ENCODE results near the gene LIPT2. TPM values are rescaled to one million over a fixed set of nuclear protein-coding genes. Genes with fewer than 3 reads are reported as not detected.

Gene LIPT2
- total RNA-seq, 2 experiments from 2014 or later = 10.7 to 10.9 TPM

DNA sequence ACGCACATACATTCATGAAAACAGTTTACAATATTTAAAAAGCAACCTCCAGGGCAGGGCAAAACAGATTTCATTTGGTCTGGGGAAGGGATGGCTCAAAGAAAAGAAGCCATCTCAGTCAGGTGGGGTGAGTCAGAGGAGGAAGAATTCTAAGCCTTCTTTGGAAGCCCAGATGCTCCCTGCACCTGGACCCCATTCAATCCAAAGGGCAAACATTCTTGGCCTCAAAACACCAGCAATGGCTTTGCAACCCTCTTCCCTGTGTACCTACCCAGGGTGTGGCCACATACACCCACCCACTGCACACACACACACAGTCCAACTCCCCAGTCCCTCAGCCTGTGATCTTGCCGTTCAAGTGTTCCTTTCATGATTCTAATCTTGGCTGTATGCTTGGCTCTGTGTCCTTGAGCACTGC is 28.2 kb downstream of the LIPT2 start:
- no peaks in the 10 kb centered on the region for H3K9me3 ChIP-seq (ENCODE audit: control insufficient read depth in 1 of 2, insufficient read depth in 1 of 2, low read length in 2 of 2)
- H3K9me3 Mint-ChIP-seq = no peaks in the 10 kb centered on the region
- intact Hi-C loops (cut with DNase I, micrococcal nuclease) = no loop called here
- H3K4me3 ChIP-seq (ENCODE audit: low read length) = no peak overlapping the region
- POLR2A ChIA-PET = no interaction called here
- no peaks in the 10 kb centered on the region for H3K4me1 Mint-ChIP-seq (ENCODE audit: low read depth)
- H3K27ac Mint-ChIP-seq = no peak overlapping the region
- H3K27me3 ChIP-seq (ENCODE audit: control insufficient read depth in 1 of 2, insufficient read depth in 2 of 2, low read length in 2 of 2) = peaks cover 16 to 33% of the 10 kb centered on the region in 2 experiments
- TF ChIP-seq, protein P1, sequence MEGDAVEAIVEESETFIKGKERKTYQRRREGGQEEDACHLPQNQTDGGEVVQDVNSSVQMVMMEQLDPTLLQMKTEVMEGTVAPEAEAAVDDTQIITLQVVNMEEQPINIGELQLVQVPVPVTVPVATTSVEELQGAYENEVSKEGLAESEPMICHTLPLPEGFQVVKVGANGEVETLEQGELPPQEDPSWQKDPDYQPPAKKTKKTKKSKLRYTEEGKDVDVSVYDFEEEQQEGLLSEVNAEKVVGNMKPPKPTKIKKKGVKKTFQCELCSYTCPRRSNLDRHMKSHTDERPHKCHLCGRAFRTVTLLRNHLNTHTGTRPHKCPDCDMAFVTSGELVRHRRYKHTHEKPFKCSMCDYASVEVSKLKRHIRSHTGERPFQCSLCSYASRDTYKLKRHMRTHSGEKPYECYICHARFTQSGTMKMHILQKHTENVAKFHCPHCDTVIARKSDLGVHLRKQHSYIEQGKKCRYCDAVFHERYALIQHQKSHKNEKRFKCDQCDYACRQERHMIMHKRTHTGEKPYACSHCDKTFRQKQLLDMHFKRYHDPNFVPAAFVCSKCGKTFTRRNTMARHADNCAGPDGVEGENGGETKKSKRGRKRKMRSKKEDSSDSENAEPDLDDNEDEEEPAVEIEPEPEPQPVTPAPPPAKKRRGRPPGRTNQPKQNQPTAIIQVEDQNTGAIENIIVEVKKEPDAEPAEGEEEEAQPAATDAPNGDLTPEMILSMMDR (IDR thresholded peaks at IDR 0.05) = no peak
- H3K36me3 ChIP-seq (ENCODE audit: insufficient read depth, low read length) = no peaks in the 10 kb centered on the region
- no peak overlapping the region for H3K27ac ChIP-seq (ENCODE audit: low read depth in 1 of 2, low read length in 2 of 2)
- DNase-seq (no peak), ATAC-seq (ENCODE audit: poor library complexity) (no peak)
- CTCF ChIA-PET = no interaction called here
- no peak overlapping the region for H3K4me3 Mint-ChIP-seq
- no peaks in the 10 kb centered on the region for H3K36me3 Mint-ChIP-seq (ENCODE audit: low read depth)
- H3K4me1 ChIP-seq (ENCODE audit: insufficient read depth, low read length) = peaks cover 6% of the 10 kb centered on the region
- peaks cover 37% of the 10 kb centered on the region for H3K27me3 Mint-ChIP-seq

DNA sequence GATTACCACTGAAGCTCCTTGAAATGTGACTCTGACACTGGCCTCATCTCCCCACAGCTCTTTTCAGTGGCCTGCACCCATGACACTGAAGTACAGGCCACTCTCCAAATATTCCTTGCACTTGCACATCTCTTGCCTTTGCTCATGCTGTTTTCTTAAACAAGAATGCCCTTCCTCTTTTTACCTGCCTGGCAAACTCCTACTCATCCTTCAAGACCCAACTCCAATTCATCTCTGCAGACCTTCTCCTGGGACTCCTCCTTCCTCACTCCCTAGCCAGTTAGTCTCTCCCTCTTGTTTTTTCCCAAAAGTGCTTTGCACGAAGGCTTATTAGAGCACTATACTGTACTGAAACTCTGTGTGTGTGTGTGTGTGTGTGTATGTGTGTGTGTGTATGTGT is 28.8 kb downstream of the LIPT2 start:
- H3K9me3 Mint-ChIP-seq = no peaks in the 10 kb centered on the region
- no peak for ATAC-seq (ENCODE audit: poor library complexity)

DNA sequence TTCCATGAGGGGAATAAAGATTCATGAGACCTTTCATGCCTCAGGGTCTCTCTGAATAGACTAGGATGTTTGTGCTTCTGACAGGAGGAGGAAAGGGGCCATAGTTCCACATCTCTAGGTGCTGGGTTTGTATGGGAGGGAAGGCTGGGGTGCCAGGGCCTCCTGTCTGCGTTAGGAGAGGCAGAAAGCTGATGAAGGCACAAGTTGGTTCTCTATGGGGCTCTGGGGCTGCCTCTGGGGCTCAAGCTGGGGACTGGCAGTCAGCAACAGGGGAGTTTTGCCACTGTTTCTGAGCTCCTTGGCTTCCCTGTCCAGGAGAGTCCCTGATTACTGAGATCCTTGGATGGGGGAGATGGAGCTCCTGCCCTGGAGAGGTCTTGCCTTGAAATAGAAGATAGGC is 30.3 kb downstream of the LIPT2 start:
- peaks cover 16 to 25% of the 10 kb centered on the region in 2 experiments for H3K27me3 ChIP-seq (ENCODE audit: control insufficient read depth in 1 of 2, insufficient read depth in 2 of 2, low read length in 2 of 2)
- ATAC-seq (ENCODE audit: poor library complexity) = no peak
- TF ChIP-seq, protein P1 (IDR thresholded peaks at IDR 0.05) = no peak
- POLR2A ChIA-PET = interaction anchor here (1.3 kb wide), 1 partner anchor 30 kb away, joined by 3 read pairs; the partner anchor contains the start of gene LIPT2
- Mint-ChIP-seq H3K9me3 (no peaks in the 10 kb centered on the region), H3K36me3 (ENCODE audit: low read depth) (no peaks in the 10 kb centered on the region), H3K4me3 (no peak overlapping the region), H3K27ac (no peak overlapping the region), H3K4me1 (ENCODE audit: low read depth) (no peaks in the 10 kb centered on the region), H3K27me3 (peaks cover 31% of the 10 kb centered on the region)
- no peaks in the 10 kb centered on the region for H3K9me3 ChIP-seq (ENCODE audit: control insufficient read depth in 1 of 2, insufficient read depth in 1 of 2, low read length in 2 of 2)
- H3K36me3 ChIP-seq (ENCODE audit: insufficient read depth, low read length) = no peaks in the 10 kb centered on the region
- CTCF ChIA-PET = interaction anchor here (3.1 kb wide), 1 partner anchor 10 kb away, joined by 12 read pairs; no protein-coding TSS in a partner anchor
- DNase-seq = no peak
- H3K4me1 ChIP-seq (ENCODE audit: insufficient read depth, low read length) = peaks cover 6% of the 10 kb centered on the region
- no peak overlapping the region for H3K27ac ChIP-seq (ENCODE audit: low read depth in 1 of 2, low read length in 2 of 2)
- no peak overlapping the region for H3K4me3 ChIP-seq (ENCODE audit: low read length)
- intact Hi-C loops (cut with DNase I, micrococcal nuclease) = no loop called here

More for the DNA sequence above, 28.8 kb downstream of the LIPT2 start:
- ChIA-PET POLR2A (interaction anchor here (1.3 kb wide), 1 partner anchor 29 kb away, joined by 3 read pairs; the partner anchor contains the start of gene LIPT2), CTCF (no interaction called here)
- no peak overlapping the region for H3K27ac ChIP-seq (ENCODE audit: low read depth in 1 of 2, low read length in 2 of 2)
- Mint-ChIP-seq H3K27ac (no peak overlapping the region), H3K4me1 (ENCODE audit: low read depth) (no peaks in the 10 kb centered on the region), H3K36me3 (ENCODE audit: low read depth) (no peaks in the 10 kb centered on the region), H3K27me3 (peaks cover 37% of the 10 kb centered on the region), H3K4me3 (no peak overlapping the region)
- H3K36me3 ChIP-seq (ENCODE audit: insufficient read depth, low read length) = no peaks in the 10 kb centered on the region
- no peak for DNase-seq
- no peak overlapping the region for H3K4me3 ChIP-seq (ENCODE audit: low read length)
- TF ChIP-seq, protein P1 (IDR thresholded peaks at IDR 0.05) = no peak
- intact Hi-C loops (cut with DNase I, micrococcal nuclease) = no loop called here
- peaks cover 16 to 33% of the 10 kb centered on the region in 2 experiments for H3K27me3 ChIP-seq (ENCODE audit: control insufficient read depth in 1 of 2, insufficient read depth in 2 of 2, low read length in 2 of 2)
- H3K4me1 ChIP-seq (ENCODE audit: insufficient read depth, low read length) = peaks cover 6% of the 10 kb centered on the region
- H3K9me3 ChIP-seq (ENCODE audit: control insufficient read depth in 1 of 2, insufficient read depth in 1 of 2, low read length in 2 of 2) = no peaks in the 10 kb centered on the region
